Prostate gland (tissue), 2 donors: ENCODE results near the gene ERCC6L2.

Source experiments
- POLR2A ChIP-seq: fragments of 450-650 bp; IDR thresholded peaks from one replicate; pipeline ENCODE4 v1.6.1; 2016; ENCODE audit warnings: antibody characterized with exemption, mild to moderate bottlenecking
- POLR2AphosphoS5 ChIP-seq: sonication (generic); formaldehyde crosslinking; IDR thresholded peaks from one replicate; pipeline ENCODE4 v1.6.1; 2017; ENCODE audit warnings: antibody characterized with exemption
- TF ChIP-seq, protein P1 (sequence below), 4 experiments: fragments of 200-600 bp in 2 of 4; fragments of 450-650 bp in 2 of 4; sonication (generic) in 2 of 4; IDR thresholded peaks; 1 replicate in 3 of 4; 2 replicates in 1 of 4; pipeline ENCODE4 v1.5.1; 2016 to 2019; ENCODE audit warnings: antibody characterized with exemption in 4 of 4, mild to moderate bottlenecking in 2 of 4, moderate library complexity in 2 of 4

DNA sequence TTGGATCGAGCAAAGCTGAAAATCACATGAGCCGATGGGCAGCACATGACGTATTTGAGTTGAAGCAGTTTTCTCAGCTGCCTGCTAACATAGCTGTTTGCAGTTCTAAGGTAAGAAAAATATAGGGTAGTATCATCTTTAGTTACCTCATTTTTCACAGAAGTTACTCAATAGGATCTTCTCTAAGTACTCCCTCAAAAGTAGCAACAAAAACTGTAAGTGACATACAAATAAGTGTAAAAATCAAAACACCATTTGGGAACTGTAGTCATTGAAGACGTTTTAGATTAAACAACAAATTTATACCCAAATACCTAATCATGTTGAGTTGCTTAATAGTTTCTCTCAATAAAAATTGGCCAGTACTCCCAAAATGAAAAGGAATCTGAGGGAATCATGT lies 102.6 kb downstream of the ERCC6L2 start:
- TF ChIP-seq, protein P1, sequence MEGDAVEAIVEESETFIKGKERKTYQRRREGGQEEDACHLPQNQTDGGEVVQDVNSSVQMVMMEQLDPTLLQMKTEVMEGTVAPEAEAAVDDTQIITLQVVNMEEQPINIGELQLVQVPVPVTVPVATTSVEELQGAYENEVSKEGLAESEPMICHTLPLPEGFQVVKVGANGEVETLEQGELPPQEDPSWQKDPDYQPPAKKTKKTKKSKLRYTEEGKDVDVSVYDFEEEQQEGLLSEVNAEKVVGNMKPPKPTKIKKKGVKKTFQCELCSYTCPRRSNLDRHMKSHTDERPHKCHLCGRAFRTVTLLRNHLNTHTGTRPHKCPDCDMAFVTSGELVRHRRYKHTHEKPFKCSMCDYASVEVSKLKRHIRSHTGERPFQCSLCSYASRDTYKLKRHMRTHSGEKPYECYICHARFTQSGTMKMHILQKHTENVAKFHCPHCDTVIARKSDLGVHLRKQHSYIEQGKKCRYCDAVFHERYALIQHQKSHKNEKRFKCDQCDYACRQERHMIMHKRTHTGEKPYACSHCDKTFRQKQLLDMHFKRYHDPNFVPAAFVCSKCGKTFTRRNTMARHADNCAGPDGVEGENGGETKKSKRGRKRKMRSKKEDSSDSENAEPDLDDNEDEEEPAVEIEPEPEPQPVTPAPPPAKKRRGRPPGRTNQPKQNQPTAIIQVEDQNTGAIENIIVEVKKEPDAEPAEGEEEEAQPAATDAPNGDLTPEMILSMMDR (IDR thresholded peaks at IDR 0.05) = no peak
- TF ChIP-seq POLR2A (no peak), POLR2AphosphoS5 (no peak)
